Astrocyte (in vitro differentiated cells and primary cell): ENCODE results near the gene CUL7. TPM values are rescaled to one million over a fixed set of nuclear protein-coding genes. Genes with fewer than 3 reads are reported as not detected.

ENCODE experiments used
- DNase-seq: peaks from one replicate; pipeline ENCODE4 v3.0.0-alpha.2; 2010; ENCODE audit warnings: low read depth
- FAIRE-seq: peaks from 2 replicates; lab custom pipeline; 2011; peaks lifted over from hg19 to GRCh38; lab: Jason Lieb, UNC
- H2AFZ ChIP-seq: 2 replicates; pipeline ENCODE4 v1.6.0; 2012; ENCODE audit warnings: low read depth, low read length, inconsistent platforms
- H3K27ac ChIP-seq: 2 replicates; pipeline ENCODE4 v1.5.1; 2011; ENCODE audit warnings: low read depth, low read length, inconsistent platforms
- H3K27me3 ChIP-seq: 2 replicates; pipeline ENCODE4 v1.6.0; 2011; ENCODE audit warnings: low read length, inconsistent platforms; ENCODE audit not compliant: insufficient read depth
- H3K36me3 ChIP-seq: 2 replicates; pipeline ENCODE4 v1.5.1; 2011; ENCODE audit warnings: low read length, inconsistent platforms; ENCODE audit not compliant: insufficient read depth
- H3K4me1 ChIP-seq: 2 replicates; pipeline ENCODE4 v1.5.1; 2011; ENCODE audit warnings: low read length, inconsistent platforms; ENCODE audit not compliant: insufficient read depth
- H3K4me2 ChIP-seq: 2 replicates; pipeline ENCODE4 v1.6.0; 2012; ENCODE audit warnings: low read length, inconsistent platforms
- H3K4me3 ChIP-seq: 2 replicates; pipeline ENCODE4 v1.5.1; 2011; ENCODE audit warnings: low read depth, mild to moderate bottlenecking, low read length, inconsistent platforms; ENCODE audit not compliant: insufficient read depth
- H3K79me2 ChIP-seq: 2 replicates; pipeline ENCODE4 v1.6.0; 2012; ENCODE audit warnings: mild to moderate bottlenecking, low read length, inconsistent platforms; ENCODE audit not compliant: insufficient read depth
- H3K9ac ChIP-seq: 2 replicates; pipeline ENCODE4 v1.6.0; 2012; ENCODE audit warnings: mild to moderate bottlenecking, low read length, inconsistent platforms
- H3K9me3 ChIP-seq: 2 replicates; pipeline ENCODE4 v1.5.1; 2012; ENCODE audit warnings: low read depth, mild to moderate bottlenecking, low read length, inconsistent platforms; ENCODE audit not compliant: insufficient read depth
- H4K20me1 ChIP-seq: 2 replicates; pipeline ENCODE4 v1.6.0; 2012; ENCODE audit warnings: low read length, inconsistent platforms; ENCODE audit not compliant: insufficient read depth
- H3K27ac Mint-ChIP-seq: one replicate; pipeline ENCODE4 v1.8.0; 2021; ENCODE audit warnings: mild to moderate bottlenecking, mixed read lengths; ENCODE audit not compliant: unreplicated experiment
- H3K27me3 Mint-ChIP-seq: one replicate; pipeline ENCODE4 v1.8.0; 2021; ENCODE audit warnings: low read depth, mixed read lengths; ENCODE audit not compliant: unreplicated experiment
- H3K36me3 Mint-ChIP-seq: one replicate; pipeline ENCODE4 v1.8.0; 2021; ENCODE audit warnings: low read depth, mixed read lengths; ENCODE audit not compliant: unreplicated experiment
- H3K4me1 Mint-ChIP-seq: one replicate; pipeline ENCODE4 v1.8.0; 2021; ENCODE audit warnings: low read depth, mixed read lengths; ENCODE audit not compliant: unreplicated experiment
- H3K4me3 Mint-ChIP-seq: one replicate; pipeline ENCODE4 v1.8.0; 2021; ENCODE audit warnings: mild to moderate bottlenecking, moderate library complexity, mixed read lengths; ENCODE audit not compliant: unreplicated experiment
- H3K9me3 Mint-ChIP-seq: one replicate; pipeline ENCODE4 v1.8.0; 2021; ENCODE audit warnings: mild to moderate bottlenecking, mixed read lengths; ENCODE audit not compliant: unreplicated experiment
- CTCF ChIP-seq: IDR thresholded peaks from 2 replicates; pipeline ENCODE4 v1.5.1; 2011; ENCODE audit warnings: low read depth, mild to moderate bottlenecking, inconsistent platforms, low read length, moderate library complexity; ENCODE audit not compliant: insufficient read depth
- EZH2 ChIP-seq: IDR thresholded peaks from 2 replicates; pipeline ENCODE4 v1.6.1; 2012; ENCODE audit warnings: mild to moderate bottlenecking, low read length, inconsistent platforms; ENCODE audit not compliant: insufficient read depth
- total RNA-seq: library from RNA; stranded (reverse); gene quantifications from 2 replicates; pipeline ENCODE4 v1.2.1, GENCODE V29; 2021

Gene CUL7
- total RNA-seq, 1 donor from 2014 or later, result 21.2 TPM

- H3K36me3 Mint-ChIP-seq, result peaks cover 2% of the 10 kb centered on the region
- H3K4me3 ChIP-seq, result peak overlapping the region; percentile 30
- H3K4me1 ChIP-seq, result peaks cover 42% of the 10 kb centered on the region
- peak overlapping the region; percentile 76 for H3K27ac ChIP-seq
- H4K20me1 ChIP-seq, result peaks cover 67% of the 10 kb centered on the region
- no peaks in the 10 kb centered on the region for H3K27me3 Mint-ChIP-seq
- peak overlapping the region; percentile 79 for H3K4me2 ChIP-seq
- peak overlapping the region; percentile 56 for H3K27ac Mint-ChIP-seq
- peak overlapping the region; percentile 69 for H3K4me3 Mint-ChIP-seq
- peak overlapping the region; percentile 76 for H3K9ac ChIP-seq
- peaks cover 65% of the 10 kb centered on the region for H3K4me1 Mint-ChIP-seq
- H3K79me2 ChIP-seq, result peaks cover 93% of the 10 kb centered on the region
- no peaks in the 10 kb centered on the region for H3K9me3 Mint-ChIP-seq
- FAIRE-seq, result no peak
- H2AFZ ChIP-seq, result no peak overlapping the region
- no peak for DNase-seq
- H3K9me3 ChIP-seq, result no peaks in the 10 kb centered on the region
- H3K27me3 ChIP-seq, result no peaks in the 10 kb centered on the region
- TF ChIP-seq CTCF (no peak), EZH2 (no peak)
- no peaks in the 10 kb centered on the region for H3K36me3 ChIP-seq
These were observed 42.3 kb upstream of the CUL7 start for GRCh38 chr6:43095939-43096338.

- H3K36me3 ChIP-seq, result no peaks in the 10 kb centered on the region
- DNase-seq, result peak; percentile 92
- H3K27ac Mint-ChIP-seq, result peak overlapping the region; percentile 66
These were observed 40.0 kb upstream of the CUL7 start for GRCh38 chr6:43093436-43094289.

More at GRCh38 chr6:43093436-43094289, 40.0 kb upstream of the CUL7 start:
- Mint-ChIP-seq H3K4me1 (peaks cover 80% of the 10 kb centered on the region), H3K4me3 (peak overlapping the region; percentile 40), H3K36me3 (peaks cover 2% of the 10 kb centered on the region), H3K27me3 (no peaks in the 10 kb centered on the region), H3K9me3 (no peaks in the 10 kb centered on the region)
- H4K20me1 ChIP-seq, result peaks cover 76% of the 10 kb centered on the region
- H2AFZ ChIP-seq, result peak overlapping the region; percentile 20
- H3K9me3 ChIP-seq, result no peaks in the 10 kb centered on the region
- H3K9ac ChIP-seq, result peak overlapping the region; percentile 71
- peaks cover 64% of the 10 kb centered on the region for H3K4me1 ChIP-seq
- TF ChIP-seq CTCF (no peak), EZH2 (no peak)
- peak overlapping the region; percentile 38 for H3K4me3 ChIP-seq
- no peaks in the 10 kb centered on the region for H3K27me3 ChIP-seq
- peak overlapping the region; percentile 87 for H3K4me2 ChIP-seq
- FAIRE-seq, result no peak
- peaks cover 94% of the 10 kb centered on the region for H3K79me2 ChIP-seq
- H3K27ac ChIP-seq, result peak overlapping the region; percentile 67
